Prostate gland (tissue), 2 donors: ENCODE data around the gene ZNF610. TPM values are rescaled to one million over a fixed set of nuclear protein-coding genes. Genes with fewer than 3 reads are reported as not detected.

Experiments
- small RNA-seq, 2 donors: library from RNA; depleted of rRNA; stranded (forward); fragments of <200 nt; gene quantifications; one replicate each; pipeline ENCODE3, GENCODE V24; 2016
- total RNA-seq, 2 donors: library from RNA; depleted of rRNA; stranded (reverse); fragments of >200 nt; gene quantifications; one replicate each; pipeline ENCODE4 v1.1.0, GENCODE V29; 2016

The ZNF610 gene
- total RNA-seq, 2 donors from 2014 or later: 5.5 to 9.9 TPM

Small RNA genes within 50 kb of the gene (small RNA-seq; reads per million reads assigned to genes)
- 0 reads per million in 2 donors for gene AC010332.1

Other genes starting within 250 kb of the ZNF610 start
- gene ZNF841, start 240.5 kb upstream of the ZNF610 start, total RNA-seq: 10 to 100 TPM; 24.6 to 34.3 TPM
- gene ZNF616, start 196.3 kb upstream of the ZNF610 start, total RNA-seq: 10 to 100 TPM in 1 of 2 donors, 1 to 10 TPM in 1; 9.1 to 13.7 TPM
- 10 to 100 TPM; 14.1 to 19.9 TPM for gene ZNF836, start 164.6 kb upstream of the ZNF610 start, total RNA-seq
- 100 to 1,000 TPM; 265 to 358 TPM for gene PPP2R1A, start 146.2 kb upstream of the ZNF610 start, total RNA-seq
- gene ZNF766, start 66.7 kb upstream of the ZNF610 start, total RNA-seq: 10 to 100 TPM; 12.9 to 13.0 TPM
- 10 to 100 TPM in 1 of 2 donors, 1 to 10 TPM in 1; 6.4 to 10.8 TPM for gene ZNF480, start 39.1 kb upstream of the ZNF610 start, total RNA-seq
- 10 to 100 TPM; 28.1 TPM for gene ZNF880, start 33.7 kb downstream of the ZNF610 start, total RNA-seq
- gene ZNF528, start 61.6 kb downstream of the ZNF610 start, total RNA-seq: 10 to 100 TPM; 19.5 to 45.3 TPM
- gene ZNF534, start 92.9 kb downstream of the ZNF610 start, total RNA-seq: 1 to 10 TPM in 1 of 2 donors, under 1 TPM in 1; 0.09 to 3.2 TPM
- gene ZNF578, start 117.3 kb downstream of the ZNF610 start, total RNA-seq: 10 to 100 TPM in 1 of 2 donors, under 1 TPM in 1; 0.68 to 10.2 TPM
- 10 to 100 TPM; 14.5 to 21.7 TPM for gene ZNF808, start 191.4 kb downstream of the ZNF610 start, total RNA-seq
- gene ZNF701, start 234.0 kb downstream of the ZNF610 start, total RNA-seq: 10 to 100 TPM; 15.4 to 22.1 TPM